ENCODE data around the gene TOB1.

The TOB1 gene

DNA sequence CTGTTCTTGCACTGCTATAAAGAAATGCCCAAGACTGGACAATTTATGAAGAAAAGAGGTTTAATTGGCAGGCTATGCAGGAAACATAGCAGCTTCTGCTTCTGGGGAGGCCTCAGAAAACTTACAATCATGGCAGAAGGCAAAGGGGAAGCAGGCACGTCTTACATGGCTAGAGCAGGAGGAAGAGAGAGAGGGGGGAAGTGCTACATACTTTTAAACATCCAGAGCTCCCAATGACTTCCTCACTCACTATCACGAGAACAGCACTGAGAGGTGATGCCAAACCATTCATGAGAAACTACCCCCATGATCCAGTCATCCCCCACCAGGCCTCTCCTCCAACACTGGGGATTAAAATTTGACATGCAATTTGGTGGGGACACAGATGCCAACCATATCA lies 17.4 kb downstream of the TOB1 start:
- ChIA-PET CTCF (interaction anchor here (0.6 to 14.0 kb wide), 8 partner anchors 14 to 212 kb away, joined by 3 to 329 read pairs (median 3); no protein-coding TSS in a partner anchor), POLR2A (interaction anchor here (2.9 kb wide), 1 partner anchor 18 kb away, joined by 13 read pairs; the partner anchor contains the start of gene TOB1)

DNA sequence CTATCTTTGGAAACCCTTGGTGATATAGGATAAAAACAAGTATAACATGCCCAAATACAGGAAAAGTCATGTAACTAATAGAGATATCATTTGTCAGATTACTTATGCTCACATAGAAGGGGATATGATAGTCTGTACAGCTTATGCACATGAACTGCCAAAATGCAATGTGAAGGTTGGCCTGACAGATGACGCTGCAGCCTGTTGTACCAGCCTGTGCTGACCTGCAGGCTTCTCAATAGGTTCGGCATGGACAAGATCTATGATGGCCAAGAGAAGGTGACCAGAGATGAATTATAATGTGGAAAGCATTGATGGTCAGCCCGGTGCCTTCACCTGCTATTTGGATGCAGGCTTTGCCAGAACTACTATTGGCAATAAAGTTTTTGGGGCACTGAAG lies 18.1 kb downstream of the TOB1 start:
- CTCF ChIA-PET, result interaction anchor here (0.6 to 14.0 kb wide), 7 partner anchors 31 to 305 kb away, joined by 3 to 329 read pairs (median 3); partner anchors contain the start of gene NME1
- no peak for TF ChIP-seq KLF9 (tag by site-specific recombination; IDR thresholded peaks at IDR 0.05; ENCODE audit: low read depth)
- Histone ChIP-seq H3K4me1 (ENCODE audit: control insufficient read depth, insufficient read depth, low read length) (no peaks in the 10 kb centered on the region), H3K27ac (ENCODE audit: extremely low read depth, low read depth, low read length) (no peak overlapping the region), H3K4me3 (ENCODE audit: low read depth, low read length) (no peak overlapping the region), H3K9me3 (ENCODE audit: control insufficient read depth, insufficient read depth, low read depth, low read length) (no peaks in the 10 kb centered on the region), H3K36me3 (ENCODE audit: control insufficient read depth in 2 of 2, insufficient read depth in 1 of 2, low read length in 2 of 2) (no peaks in the 10 kb centered on the region)
- POLR2A ChIA-PET, result interaction anchor here (1.1 to 2.9 kb wide), 2 partner anchors 19 to 106 kb away, joined by 3 to 13 read pairs; partner anchors contain the start of gene TOB1

More for the DNA sequence above, 17.4 kb downstream of the TOB1 start:
- no peaks in the 10 kb centered on the region for H3K36me3 ChIP-seq (ENCODE audit: control insufficient read depth in 2 of 2, insufficient read depth in 1 of 2, low read length in 2 of 2)
- no peaks in the 10 kb centered on the region for H3K9me3 ChIP-seq (ENCODE audit: control insufficient read depth, insufficient read depth, low read depth, low read length)
- no peaks in the 10 kb centered on the region for H3K4me1 ChIP-seq (ENCODE audit: control insufficient read depth, insufficient read depth, low read length)
- H3K4me3 ChIP-seq (ENCODE audit: low read depth, low read length), result no peak overlapping the region
- no peak overlapping the region for H3K27ac ChIP-seq (ENCODE audit: extremely low read depth, low read depth, low read length)
- TF ChIP-seq ZNF677 (tag by site-specific recombination; IDR thresholded peaks at IDR 0.05) (no peak), ZNF292 (tag by site-specific recombination; IDR thresholded peaks at IDR 0.05; ENCODE audit: borderline replicate concordance, low read depth) (no peak), GLIS1 (tag by site-specific recombination; IDR thresholded peaks at IDR 0.05) (no peak), ZBTB48 (tag by site-specific recombination; IDR thresholded peaks at IDR 0.05) (no peak), ZNF510 (tag by site-specific recombination; IDR thresholded peaks at IDR 0.05; ENCODE audit: insufficient replicate concordance) (no peak), PATZ1 (tag by site-specific recombination; IDR thresholded peaks at IDR 0.05) (no peak), ZNF426 (tag by site-specific recombination; IDR thresholded peaks at IDR 0.05) (no peak), ZSCAN5A (tag by site-specific recombination; IDR thresholded peaks at IDR 0.05) (no peak)
- TF ChIP-seq, protein P1, sequence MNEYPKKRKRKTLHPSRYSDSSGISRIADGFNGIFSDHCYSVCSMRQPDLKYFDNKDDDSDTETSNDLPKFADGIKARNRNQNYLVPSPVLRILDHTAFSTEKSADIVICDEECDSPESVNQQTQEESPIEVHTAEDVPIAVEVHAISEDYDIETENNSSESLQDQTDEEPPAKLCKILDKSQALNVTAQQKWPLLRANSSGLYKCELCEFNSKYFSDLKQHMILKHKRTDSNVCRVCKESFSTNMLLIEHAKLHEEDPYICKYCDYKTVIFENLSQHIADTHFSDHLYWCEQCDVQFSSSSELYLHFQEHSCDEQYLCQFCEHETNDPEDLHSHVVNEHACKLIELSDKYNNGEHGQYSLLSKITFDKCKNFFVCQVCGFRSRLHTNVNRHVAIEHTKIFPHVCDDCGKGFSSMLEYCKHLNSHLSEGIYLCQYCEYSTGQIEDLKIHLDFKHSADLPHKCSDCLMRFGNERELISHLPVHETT (tag by site-specific recombination; IDR thresholded peaks at IDR 0.05), result no peak

DNA sequence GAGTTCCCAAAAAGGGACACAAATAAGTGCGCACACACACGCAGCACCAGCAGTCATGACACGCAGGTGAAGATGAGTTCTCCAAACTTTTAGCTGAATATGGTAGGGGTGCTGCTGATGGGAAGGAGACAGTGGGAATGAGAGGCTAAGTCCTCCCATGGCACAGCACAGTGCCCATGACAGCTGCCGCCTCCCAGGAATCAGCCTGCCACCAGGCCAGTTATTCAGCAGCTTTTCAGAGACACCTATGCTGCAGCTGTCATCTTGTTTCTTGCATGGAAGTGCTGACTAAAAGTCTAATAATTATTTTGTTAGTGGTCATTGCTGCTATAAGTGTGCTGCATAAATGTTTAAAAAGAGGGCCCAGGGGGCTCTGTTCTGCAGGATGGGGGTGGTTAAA lies 18.6 kb downstream of the TOB1 start:
- no peak for TF ChIP-seq ZNF2 (tag by site-specific recombination; IDR thresholded peaks at IDR 0.05)
- TF ChIP-seq ZNF324 (tag by site-specific recombination; IDR thresholded peaks at IDR 0.05), result no peak
- TF ChIP-seq ZNF623 (tag by site-specific recombination; IDR thresholded peaks at IDR 0.05), result no peak
- no peak for TF ChIP-seq ZNF785 (tag by site-specific recombination; IDR thresholded peaks at IDR 0.05)
- TF ChIP-seq KLF10 (tag by site-specific recombination; IDR thresholded peaks at IDR 0.05), result no peak
- no peak for TF ChIP-seq ZNF335 (tag by site-specific recombination; conservative IDR thresholded peaks at IDR 0.05)
- TF ChIP-seq YY1 (tag by site-specific recombination; IDR thresholded peaks at IDR 0.05), result no peak
- TF ChIP-seq, protein P2, sequence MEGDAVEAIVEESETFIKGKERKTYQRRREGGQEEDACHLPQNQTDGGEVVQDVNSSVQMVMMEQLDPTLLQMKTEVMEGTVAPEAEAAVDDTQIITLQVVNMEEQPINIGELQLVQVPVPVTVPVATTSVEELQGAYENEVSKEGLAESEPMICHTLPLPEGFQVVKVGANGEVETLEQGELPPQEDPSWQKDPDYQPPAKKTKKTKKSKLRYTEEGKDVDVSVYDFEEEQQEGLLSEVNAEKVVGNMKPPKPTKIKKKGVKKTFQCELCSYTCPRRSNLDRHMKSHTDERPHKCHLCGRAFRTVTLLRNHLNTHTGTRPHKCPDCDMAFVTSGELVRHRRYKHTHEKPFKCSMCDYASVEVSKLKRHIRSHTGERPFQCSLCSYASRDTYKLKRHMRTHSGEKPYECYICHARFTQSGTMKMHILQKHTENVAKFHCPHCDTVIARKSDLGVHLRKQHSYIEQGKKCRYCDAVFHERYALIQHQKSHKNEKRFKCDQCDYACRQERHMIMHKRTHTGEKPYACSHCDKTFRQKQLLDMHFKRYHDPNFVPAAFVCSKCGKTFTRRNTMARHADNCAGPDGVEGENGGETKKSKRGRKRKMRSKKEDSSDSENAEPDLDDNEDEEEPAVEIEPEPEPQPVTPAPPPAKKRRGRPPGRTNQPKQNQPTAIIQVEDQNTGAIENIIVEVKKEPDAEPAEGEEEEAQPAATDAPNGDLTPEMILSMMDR (tag by site-specific recombination; IDR thresholded peaks at IDR 0.05), result no peak
- no peak for TF ChIP-seq ZFP37 (tag by site-specific recombination; IDR thresholded peaks at IDR 0.05)
- TF ChIP-seq OVOL3 (tag by site-specific recombination; IDR thresholded peaks at IDR 0.05), result no peak
- no peak for TF ChIP-seq ZNF221 (tag by site-specific recombination; IDR thresholded peaks at IDR 0.05; ENCODE audit: borderline replicate concordance)
- no peak for TF ChIP-seq IKZF3 (tag by site-specific recombination; IDR thresholded peaks at IDR 0.05)
- TF ChIP-seq SP2 (tag by site-specific recombination; IDR thresholded peaks at IDR 0.05), result no peak
- no peak for TF ChIP-seq ZNF239 (tag by site-specific recombination; IDR thresholded peaks at IDR 0.05)
- TF ChIP-seq ZNF658 (tag by site-specific recombination; IDR thresholded peaks at IDR 0.05), result no peak
- CTCF ChIA-PET, result interaction anchor here (0.6 to 14.0 kb wide), 4 partner anchors 63 to 306 kb away, joined by 3 to 329 read pairs (median 122); partner anchors contain the start of gene NME1
- no peaks in the 10 kb centered on the region for H3K36me3 ChIP-seq (ENCODE audit: control insufficient read depth in 2 of 2, insufficient read depth in 1 of 2, low read length in 2 of 2)
- no peaks in the 10 kb centered on the region for H3K9me3 ChIP-seq (ENCODE audit: control insufficient read depth, insufficient read depth, low read depth, low read length)
- H3K27ac ChIP-seq (ENCODE audit: extremely low read depth, low read depth, low read length), result no peak overlapping the region
- no peaks in the 10 kb centered on the region for H3K4me1 ChIP-seq (ENCODE audit: control insufficient read depth, insufficient read depth, low read length)
- POLR2A ChIA-PET, result interaction anchor here (1.1 kb wide), 1 partner anchor 106 kb away, joined by 3 read pairs; no protein-coding TSS in a partner anchor
- no peak overlapping the region for H3K4me3 ChIP-seq (ENCODE audit: low read depth, low read length)

Data from HEK293 (cell line).